Activated CD4-positive, CD25-positive, alpha-beta regulatory T cell (primary cell): Measurements from ENCODE around the gene ITGAL.
"Not testable (repeated sequence)": the region's sequence is repeated elsewhere in the genome, so short reads cannot be mapped to it uniquely, and the experiment has no call there.

ENCODE experiments used
- DNase-seq, 4 experiments: peaks; one replicate each; lab custom pipeline; 2025; lab: John Stamatoyannopoulos, UW

The ITGAL gene

GRCh38 chr16:30472328-30472942 lies at the start of gene ITGAL:
ITGAL (plus strand) TSS chr16:30472742; CDS start chr16:30472838, 96 bp downstream.
- peak; percentile 33 to 69 (median 59) for DNase-seq

GRCh38 chr16:30428055-30428454 lies 44.5 kb upstream of the ITGAL start:
- no peak for DNase-seq

- DNase-seq = no peak
Observed at GRCh38 chr16:30429418-30429677, 43.2 kb upstream of the ITGAL start.

- DNase-seq = peak; percentile 83 to 90 (median 89)
Observed at GRCh38 chr16:30429678-30430427, 42.7 kb upstream of the ITGAL start, which contains the start of gene DCTPP1. DCTPP1 (minus strand) TSS chr16:30430030; CDS start chr16:30429980, 50 bp downstream.

GRCh38 chr16:30430428-30430970 lies 42.0 kb upstream of the ITGAL start:
- DNase-seq = peak in 1 of 4 experiments; percentile 57

GRCh38 chr16:30434852-30435251 lies 37.7 kb upstream of the ITGAL start:
- peak in 2 of 4 experiments; percentile 11 to 35 for DNase-seq

GRCh38 chr16:30437511-30438046 lies 35.0 kb upstream of the ITGAL start:
- no peak for DNase-seq

- DNase-seq = no peak
Observed at GRCh38 chr16:30438835-30439234, 33.7 kb upstream of the ITGAL start.

- no peak for DNase-seq
Observed at GRCh38 chr16:30439720-30440348, 32.7 kb upstream of the ITGAL start.

- DNase-seq = no peak
Observed at GRCh38 chr16:30443631-30444030, 28.9 kb upstream of the ITGAL start.

- DNase-seq = no peak
Observed at GRCh38 chr16:30444231-30445148, 28.1 kb upstream of the ITGAL start.

GRCh38 chr16:30445149-30445407 lies 27.5 kb upstream of the ITGAL start:
- DNase-seq = no peak

GRCh38 chr16:30445408-30446202 lies 26.9 kb upstream of the ITGAL start, which contains the start of gene SEPHS2:
SEPHS2 (minus strand) TSS chr16:30445874; CDS start chr16:30445727, 147 bp downstream.
- DNase-seq = peak; percentile 81 to 96 (median 84)

GRCh38 chr16:30446203-30446595 lies 26.3 kb upstream of the ITGAL start:
- no peak for DNase-seq

- DNase-seq = no peak
Observed at GRCh38 chr16:30447512-30448226, 24.9 kb upstream of the ITGAL start.

- no peak for DNase-seq
Observed at GRCh38 chr16:30449116-30449435, 23.5 kb upstream of the ITGAL start.

GRCh38 chr16:30452709-30453580 lies 19.6 kb upstream of the ITGAL start:
- DNase-seq = not testable (repeated sequence)

- DNase-seq = no peak
Observed at GRCh38 chr16:30456302-30456701, 16.2 kb upstream of the ITGAL start.

- no peak for DNase-seq
Observed at GRCh38 chr16:30457256-30457655, 15.3 kb upstream of the ITGAL start.
